ENCODE data around the gene LRRC18.

LRRC18 gene

DNA sequence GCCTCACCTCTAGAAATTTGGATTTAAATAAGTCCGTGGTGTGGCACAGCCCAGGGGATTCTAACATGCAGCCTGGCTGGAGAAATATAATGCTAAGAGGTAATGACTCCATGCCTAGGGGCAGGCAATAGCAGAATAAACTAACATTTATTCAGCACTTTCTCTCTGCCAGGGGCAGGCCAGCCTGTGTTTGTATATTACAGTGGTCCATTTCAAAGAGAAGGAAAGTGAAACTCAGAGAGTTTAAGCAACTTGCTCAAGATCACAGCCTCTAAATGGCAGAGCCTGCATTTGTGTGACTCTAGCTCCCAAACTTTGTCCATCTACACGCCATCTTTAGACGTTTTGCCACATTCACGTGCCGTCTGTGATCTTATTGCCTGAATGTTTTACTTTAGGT lies 6.7 kb upstream of the LRRC18 start:
- no peak for DNase-seq (ENCODE audit: low read depth)

DNA sequence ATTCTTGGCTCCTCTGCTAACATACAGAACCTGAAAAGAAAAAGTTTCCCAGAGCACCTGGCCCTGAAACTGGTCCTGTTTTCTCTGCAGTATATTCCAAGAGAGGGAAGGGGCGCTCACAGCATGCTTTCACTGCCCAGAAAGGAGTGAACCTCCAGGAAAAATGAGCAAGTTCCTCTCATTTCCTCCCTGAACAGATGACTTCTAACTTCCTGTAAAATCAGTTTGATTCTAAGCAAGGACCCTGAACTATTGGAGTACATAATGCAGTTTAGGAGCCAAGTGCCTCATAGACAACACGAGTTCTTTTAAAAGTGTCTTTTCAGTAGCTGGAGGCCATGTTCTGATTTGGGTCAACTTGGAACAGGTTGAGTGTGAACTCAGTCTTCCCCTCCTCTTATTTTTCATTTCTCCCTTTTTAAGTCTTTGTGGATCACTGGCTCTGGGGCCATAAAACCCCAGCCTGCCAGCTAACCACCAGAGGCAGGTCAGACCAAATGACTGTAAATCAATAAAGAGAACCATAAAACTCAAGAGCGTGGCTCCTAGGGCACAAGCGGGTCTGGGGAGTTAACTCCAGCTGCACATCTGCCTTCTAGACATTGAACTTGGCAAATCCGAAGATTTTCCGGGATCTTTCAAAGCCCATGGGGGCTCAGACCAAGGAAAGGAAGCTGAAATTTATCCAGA lies 5.9 kb upstream of the LRRC18 start:
- no peak for DNase-seq (ENCODE audit: low read depth)

DNA sequence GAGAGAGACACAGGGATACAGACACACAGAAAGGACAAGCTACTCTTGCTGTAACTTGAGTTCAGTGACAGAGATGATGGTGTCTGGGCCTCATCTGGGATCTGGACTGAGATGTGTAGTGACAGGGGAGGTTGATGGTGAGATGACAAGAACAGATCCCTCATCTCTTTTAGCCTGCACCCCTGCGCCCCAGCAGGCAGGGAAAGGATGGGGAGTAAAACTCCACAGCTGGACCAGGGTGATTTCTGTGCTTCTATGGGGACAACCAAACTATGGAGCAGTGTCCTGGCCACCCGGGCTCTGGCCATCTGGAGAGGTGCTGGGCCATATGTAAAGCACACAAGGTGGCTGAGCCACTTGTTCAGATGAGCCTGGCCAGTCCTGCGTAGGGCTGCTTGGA lies 4.5 kb upstream of the LRRC18 start:
- DNase-seq (ENCODE audit: low read depth), result no peak

DNA sequence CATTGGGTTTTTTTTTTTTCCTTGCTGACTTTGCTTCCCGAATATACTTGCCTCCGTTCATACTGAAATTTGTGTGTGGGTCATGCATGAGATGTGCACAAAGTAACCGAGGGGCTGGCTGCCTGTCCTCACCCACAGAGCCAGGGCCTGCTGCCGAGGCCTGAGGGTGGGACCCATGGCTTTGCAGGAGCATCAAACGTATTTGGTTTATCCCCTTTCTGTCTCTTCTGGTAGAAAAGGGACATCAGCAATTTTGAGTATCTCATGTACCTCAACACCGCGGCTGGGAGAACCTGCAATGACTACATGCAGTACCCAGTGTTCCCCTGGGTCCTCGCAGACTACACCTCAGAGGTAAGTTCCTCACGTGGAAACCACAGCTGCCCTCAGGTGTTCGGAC lies 3.5 kb upstream of the LRRC18 start:
- DNase-seq (ENCODE audit: low read depth), result no peak

DNA sequence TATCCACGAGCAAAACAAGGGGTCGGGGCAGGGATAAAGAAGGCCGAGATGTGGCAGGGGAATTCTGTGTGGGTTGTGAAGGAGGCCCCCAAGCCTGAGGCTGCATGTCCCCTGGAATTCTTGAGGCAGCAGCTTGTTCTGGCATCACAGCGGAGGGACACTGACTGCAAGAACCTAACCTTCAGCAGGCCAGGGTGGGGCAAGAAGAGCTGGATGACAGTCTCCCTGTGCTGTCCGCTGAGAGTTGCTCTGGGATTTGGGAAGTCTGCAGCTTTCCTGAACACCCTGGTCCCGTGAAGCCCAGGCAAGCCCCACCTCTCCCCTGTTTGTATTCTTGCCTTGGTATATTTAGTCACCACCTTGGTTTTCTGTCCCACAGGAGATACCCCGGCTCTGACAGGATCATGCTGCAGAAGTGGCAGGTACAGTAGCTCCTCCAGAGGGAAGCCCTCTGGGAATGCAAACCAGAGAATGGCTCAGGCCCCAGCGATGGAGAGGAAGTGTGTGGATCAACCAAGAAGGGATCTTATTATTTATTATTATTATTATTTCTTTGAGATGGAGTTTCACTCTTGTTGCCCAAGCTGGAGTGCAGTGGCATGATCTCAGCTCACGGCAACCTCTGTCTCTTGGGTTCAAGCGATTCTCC lies 1.9 kb upstream of the LRRC18 start:
- no peak for DNase-seq (ENCODE audit: low read depth)

DNA sequence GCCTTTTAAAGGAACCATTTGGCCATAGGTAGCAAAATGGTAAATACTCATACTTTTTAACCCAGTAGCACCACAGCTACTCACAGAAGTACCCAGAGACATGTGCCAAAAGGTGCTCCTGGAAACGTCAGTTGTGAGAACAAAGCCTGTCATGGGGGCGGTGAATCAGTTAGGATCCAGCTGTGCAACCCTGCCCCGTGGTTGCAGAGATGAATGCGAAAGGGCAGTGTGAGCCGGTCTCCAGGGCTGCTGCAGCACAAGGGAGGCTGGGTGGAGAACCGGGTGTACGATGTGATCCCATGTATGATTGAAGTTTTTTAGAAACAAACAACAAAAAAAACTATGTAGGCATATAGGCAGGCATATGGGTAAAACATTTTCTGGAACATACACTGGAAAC lies 1.3 kb upstream of the LRRC18 start:
- no peak for DNase-seq (ENCODE audit: low read depth)

DNA sequence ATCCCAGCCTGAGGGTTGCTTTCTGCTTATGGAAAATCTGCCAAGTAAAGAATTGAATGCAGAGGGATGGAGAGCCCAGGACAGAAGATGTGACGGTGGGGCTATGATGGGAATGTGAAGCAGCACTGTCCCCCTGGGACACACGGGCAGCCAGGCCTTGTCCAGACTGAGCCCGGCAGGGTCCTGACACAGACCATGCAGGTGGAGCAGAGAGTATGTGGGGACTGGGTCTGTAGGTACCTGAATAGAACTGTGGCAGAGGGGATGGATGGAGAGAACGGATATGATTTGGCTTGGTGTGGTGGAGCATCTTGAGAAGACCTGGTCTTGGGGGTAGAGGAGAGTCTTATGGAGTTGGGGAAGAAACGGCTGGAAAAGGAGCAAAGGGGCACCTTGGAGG lies 732 bp upstream of the LRRC18 start:
- DNase-seq (ENCODE audit: low read depth), result no peak

DNA sequence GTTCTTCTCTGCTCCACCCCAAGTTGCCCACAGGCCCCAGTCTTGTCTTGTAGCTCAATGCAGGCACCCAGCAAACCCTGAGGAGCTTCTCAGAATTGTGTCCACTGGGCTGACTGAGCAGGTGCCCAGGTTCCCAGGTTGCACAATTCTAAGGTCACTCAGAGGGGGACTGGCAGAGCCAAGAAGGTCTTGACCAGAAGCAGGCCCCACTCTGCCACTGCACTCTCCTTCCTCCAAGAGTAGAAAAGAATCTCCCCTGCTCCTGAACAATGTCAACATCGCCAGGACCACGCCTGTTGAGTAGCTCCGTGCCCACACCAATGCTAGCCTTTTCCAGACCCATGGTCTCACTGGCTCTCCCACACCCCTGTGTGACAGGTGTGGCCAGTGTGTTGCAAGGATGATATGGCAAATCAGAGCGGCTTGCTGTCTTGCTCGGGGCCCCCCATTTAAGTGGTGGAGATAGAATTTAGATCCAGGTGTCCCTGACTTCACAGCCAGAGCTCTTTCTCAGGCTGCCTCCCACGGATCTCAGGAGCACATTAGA lies 577 bp downstream of the LRRC18 start:
- no peak for DNase-seq (ENCODE audit: low read depth)

DNA sequence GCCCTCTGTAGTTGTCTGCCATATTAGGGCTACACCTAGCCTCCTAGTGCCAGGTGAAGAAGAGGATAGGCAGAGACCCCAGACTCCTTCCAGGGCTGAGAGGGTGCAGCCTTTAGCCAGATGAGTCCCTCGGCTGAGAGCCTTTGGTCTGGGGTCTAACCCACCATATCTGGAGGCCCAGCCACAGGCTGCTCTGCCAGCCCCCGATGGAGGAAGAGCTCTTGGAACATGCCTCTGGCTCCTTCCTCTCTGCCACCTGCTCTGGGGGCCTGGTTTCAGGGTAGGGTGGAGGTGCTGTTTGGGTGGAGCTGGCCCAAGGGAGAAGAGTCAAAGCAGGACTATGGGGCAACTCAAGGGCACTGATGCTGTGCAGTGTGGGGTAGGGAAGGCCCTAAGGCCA lies 1.4 kb downstream of the LRRC18 start:
- DNase-seq (ENCODE audit: low read depth), result no peak

DNA sequence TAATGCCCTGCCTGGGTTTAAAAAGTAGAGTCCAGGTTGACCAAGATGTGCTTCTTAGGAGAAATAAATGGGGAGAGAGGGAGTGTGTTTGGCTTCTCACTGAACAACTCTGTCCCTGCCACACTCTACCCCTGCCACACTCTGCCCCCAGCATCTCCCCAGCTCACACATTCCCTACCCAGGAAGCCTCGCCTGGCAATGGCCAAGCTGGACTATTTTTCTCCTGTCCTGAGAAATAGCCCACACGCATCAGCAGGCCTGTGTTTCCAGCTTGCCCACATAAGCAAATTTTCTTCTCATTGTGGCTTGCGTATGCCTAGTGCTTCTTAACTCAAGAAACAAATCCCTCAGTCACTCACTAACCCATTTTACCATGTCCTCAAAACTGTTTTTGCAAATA lies 1.8 kb downstream of the LRRC18 start:
- DNase-seq (ENCODE audit: low read depth), result no peak

DNA sequence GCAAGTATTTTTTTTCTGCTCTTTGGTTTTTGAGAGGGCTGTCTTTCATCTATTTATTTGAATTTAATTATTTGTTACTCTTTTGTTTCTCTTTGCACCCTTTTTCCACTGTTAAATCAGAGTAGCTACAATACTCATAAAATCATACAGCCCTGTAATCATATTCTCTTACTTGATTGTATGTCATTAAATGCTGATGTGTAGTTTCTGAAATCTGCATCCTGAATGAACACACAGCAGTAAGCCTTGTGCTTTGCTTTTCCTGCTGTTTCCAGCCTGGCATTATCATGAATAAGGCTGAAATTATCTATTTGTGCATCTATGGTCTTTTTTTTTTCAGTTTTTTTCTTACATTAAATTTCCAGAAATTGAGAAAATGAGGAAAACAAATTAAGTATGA lies 4.1 kb downstream of the LRRC18 start:
- no peak for DNase-seq (ENCODE audit: low read depth)

DNA sequence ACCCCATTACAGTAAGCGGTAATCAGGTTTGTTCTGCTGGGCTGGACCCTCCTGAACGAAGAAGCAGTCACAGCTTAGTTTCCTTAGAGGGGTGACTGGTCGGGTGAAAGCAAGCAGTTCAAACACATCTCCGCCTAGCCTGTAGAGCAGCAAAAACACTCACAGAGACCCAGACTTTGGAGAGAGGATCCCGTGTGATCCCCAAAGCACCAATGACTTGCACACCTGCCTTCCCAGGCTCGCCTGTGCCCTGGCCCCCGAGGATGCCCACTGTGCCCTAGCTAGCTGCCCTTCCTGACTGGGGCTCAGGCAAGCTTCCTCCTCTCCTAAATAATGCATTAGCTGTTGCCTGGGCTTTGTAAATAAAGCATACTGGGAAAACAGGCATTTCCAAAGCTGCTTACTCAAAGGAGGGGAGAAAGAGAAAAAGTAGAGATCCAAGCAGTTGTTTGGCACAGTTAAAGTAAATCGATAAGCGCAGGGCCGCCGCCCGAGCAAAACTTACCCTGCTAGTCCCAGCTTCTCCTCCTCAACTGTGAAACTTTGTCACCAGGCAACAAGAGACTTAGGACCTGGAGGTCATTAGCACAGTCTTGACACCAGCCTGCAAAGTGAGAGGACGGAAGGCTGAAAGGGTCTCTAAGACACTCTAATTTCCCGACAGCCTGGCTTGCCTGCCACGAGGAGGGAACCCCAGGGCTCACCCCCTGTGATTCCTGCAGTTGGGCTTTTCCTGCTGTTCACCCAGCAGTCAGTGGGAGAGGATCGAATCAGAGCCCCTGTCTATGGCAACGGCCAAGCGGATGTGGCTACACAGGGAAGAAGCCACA lies 4.8 kb downstream of the LRRC18 start:
- no peak for DNase-seq (ENCODE audit: low read depth)

DNA sequence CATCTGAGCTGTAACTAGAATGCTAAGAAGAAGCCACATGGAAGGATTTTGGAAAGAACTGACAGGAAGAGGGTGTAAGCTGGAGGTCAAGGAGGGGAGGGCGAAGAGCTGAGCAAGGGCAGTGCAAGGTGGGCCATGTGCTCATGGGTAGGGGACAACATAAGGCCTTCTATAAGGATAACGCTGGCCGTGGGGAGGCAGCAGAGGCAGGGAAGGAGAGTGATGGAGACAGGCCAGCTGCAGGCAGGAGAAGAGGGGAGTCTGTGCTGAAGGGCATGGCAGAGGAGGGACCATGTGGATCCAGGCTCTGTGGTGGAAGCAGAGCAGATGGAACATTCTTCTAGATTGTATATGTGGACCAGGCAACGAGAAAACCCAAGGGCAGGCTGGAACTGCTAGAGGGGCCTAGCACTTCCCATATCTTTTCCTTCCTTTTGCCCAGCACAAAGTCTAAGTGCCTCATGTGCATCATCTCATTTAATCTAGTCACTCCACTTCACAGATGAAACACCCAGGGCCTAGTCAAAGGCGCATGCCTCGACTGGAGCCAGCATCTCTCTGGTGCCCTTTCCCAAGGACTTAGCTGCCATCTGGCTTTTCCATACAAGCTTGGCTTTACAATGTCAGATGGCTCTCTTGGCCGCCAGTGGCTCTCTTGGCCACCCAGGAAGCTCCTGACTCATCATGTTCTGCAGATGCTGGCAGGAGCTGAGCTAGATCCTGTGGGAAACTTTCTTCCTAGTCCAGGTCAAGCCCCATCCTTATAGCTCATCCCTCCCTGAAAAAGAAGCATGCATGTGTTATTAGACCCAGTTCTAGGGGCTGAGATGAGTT lies 6.6 kb downstream of the LRRC18 start:
- DNase-seq (ENCODE audit: low read depth), result no peak

DNA sequence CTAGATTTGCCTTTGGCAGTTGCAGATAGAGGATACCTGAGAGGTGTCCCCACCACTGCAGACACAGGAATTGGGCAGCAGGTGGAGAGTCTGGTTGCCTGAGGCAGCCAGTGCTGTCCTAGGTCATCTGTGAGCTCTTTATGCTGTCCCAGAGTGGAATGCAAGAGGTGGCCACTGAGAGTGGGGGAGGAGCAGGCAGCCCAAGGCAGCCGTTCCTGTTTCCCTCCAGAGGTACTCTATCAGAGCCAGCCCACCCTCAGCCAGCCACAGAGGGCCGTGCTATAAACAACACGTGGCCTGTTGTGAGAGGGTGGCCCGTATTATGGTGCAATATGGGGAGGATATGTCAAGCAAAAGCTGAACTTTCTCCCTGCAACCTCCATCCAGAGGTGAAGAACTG lies 8.5 kb downstream of the LRRC18 start:
- DNase-seq (ENCODE audit: low read depth), result no peak

DNA sequence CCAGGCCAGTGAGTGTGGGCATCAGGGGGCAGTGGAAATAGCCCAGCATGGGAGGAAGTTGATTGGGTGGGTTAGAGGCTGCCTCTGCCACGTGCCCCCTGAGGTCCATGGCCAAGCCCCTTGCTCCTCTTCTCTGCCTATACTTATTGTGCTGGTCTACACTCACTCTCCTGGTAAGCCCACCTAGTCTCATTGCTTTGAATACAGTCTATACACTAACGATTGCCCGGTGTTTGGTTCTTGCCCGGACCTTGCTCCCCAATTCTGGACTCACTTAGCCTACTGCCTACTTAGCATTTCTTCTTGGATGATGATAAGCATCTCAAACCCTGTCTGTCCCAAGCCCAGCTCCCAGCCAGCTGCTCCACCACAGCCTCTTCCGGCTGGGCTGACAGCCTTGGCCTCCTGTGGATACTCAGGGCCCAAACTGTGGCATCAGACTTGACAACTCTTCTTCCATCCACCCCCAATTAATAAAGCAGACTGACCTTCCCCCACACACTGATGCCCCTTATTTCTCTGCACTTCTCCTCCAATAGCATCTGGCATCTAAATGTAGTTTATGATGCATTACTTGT lies 10.1 kb downstream of the LRRC18 start:
- no peak for DNase-seq (ENCODE audit: low read depth)

DNA sequence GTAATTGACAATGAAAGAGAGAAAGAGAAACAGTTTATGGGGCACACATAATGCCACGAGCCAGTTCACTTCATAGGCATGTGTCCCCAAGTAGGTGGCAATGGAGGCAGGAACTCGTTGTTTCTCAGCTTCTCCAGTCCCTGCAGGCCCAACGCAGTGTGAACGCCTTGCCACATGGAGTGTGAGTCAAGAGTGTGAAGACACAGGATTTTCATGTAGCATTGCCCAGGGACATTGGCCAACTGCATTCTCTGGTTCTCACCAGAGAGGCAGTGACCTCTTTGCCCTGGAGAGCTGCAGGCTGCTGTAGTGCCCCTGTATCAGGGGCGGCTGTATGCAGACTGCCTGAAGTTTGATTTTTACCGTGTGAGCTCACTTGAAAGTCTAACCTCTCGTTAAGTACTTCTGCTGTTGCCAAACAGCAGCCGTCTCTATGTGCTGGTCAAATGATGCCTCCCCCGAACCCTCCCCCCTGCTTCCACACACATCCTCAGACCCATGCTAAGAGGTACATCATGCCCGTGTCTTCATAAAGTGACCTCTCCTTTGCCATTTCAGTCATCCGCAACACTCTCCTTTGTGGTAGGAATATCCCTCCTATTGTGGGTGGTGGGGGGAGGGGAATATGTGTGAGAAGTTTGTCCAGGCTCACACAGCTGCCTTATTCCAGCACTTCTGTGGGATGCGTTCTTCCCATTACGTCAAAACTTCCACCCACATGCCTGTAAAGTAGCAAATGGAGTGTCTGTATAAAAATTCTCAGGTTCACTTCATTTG lies 12.7 kb downstream of the LRRC18 start:
- DNase-seq (ENCODE audit: low read depth), result no peak

DNA sequence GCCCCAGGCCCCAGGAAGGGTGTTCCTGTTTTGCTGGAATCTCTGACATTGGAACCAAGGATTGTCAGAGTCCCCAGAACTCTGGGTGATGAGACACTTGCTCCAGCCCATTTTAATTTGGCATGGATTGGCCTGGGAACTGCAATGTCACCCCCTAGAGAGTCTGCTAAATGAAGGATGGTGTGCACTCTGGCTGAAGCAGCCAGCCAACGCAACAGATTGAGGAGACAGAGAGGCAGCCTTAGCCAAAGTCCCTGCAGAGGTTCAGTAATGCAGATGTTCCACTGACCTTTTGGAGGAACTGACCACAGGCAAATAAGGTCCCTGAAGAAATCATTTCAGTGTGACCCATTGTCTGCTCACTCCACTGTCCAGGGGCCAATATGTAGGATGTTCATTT lies 13.4 kb downstream of the LRRC18 start:
- no peak for DNase-seq (ENCODE audit: low read depth)

DNA sequence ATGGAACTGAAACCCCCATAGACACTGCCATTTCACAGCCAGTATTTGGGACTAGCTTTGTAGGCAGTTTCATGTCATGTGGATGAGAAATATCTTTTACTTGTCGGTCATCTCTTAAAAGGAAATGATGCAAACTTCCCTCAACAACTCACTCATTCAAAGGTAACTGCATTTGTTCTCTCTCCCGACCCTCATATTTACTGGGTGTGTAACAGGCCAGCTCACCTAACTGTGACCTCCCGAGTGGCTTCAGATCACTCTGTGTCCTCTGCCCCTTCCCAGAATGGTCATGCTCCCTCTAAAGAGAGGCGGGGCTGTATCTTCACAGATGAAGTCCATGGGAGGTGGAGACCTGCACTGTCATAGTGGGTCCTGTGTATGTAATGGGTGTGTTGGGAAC lies 14.7 kb downstream of the LRRC18 start:
- DNase-seq (ENCODE audit: low read depth), result no peak

DNA sequence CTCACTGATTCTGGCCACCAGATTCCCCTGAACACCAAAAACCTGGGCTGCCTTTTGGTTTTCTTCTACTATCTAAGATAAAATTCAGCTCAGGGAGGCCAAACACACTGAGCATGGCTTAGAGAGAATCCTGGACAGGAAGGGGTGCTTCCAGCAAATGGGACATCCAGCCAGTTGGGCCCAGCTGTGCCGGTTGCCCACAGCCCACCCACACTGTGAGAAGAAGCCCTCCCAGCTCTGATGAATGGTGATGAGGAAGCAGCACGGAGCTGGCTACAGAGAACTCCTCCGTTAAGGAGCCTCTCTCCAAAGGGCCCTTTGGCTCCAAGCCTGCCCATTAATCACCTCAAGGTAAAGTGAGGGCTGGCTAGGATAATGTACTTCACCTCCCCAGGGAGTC lies 15.9 kb downstream of the LRRC18 start:
- no peak for DNase-seq (ENCODE audit: low read depth)

DNA sequence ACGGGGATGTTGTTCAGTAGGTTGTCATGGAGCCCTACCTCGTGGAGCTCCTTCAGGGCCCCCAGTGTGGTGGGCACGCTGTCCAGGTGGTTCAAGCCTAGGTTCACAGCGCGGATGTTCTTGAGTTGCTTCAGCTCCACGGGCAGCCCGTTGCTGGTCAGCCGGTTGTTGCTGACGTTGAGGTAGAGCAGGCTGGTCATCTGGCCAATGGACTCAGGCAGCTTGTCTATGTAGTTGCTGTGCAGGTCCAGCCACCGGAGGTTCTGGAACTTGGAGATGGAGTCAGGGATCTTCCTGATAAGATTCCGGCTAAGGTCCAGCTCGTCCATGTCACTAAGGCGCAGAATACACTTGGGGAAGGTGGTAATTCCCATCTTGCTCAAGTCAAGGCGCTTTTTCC lies 26.0 kb downstream of the LRRC18 start:
- DNase-seq (ENCODE audit: low read depth), result no peak

DNA sequence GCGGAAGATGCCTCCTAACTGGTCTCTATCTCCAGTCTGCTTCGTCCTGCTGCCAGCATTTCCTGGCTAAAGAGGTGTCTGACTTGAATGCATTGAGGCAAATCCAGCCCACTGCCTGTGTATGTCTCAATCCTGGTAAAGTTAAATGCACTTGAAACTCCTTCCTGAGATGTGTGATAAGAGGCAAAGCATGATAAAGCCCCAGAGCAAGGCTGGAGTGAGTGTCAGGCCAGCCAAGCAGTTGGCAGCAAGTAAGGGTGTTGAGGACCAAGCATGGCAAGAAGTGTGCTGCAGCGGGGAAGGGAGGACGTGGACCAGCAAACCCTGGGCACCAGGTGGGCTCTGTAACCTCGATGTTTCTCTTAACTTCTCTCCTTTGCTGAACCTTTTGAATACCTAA lies 29.1 kb downstream of the LRRC18 start:
- DNase-seq (ENCODE audit: low read depth), result no peak

All from activated T-helper 1 cell treated with Interleukin-2 at 50 U/mL for 16 hours (primary cell).